BJ (cell line): ENCODE results near the gene NOX5. TPM values are rescaled to one million over a fixed set of nuclear protein-coding genes. Genes with fewer than 3 reads are reported as not detected.

ENCODE experiments used
- CTCF ChIA-PET: fragments of 350-600 bp; formaldehyde crosslinking; extraction: SDS; loops from one replicate; lab custom pipeline; 2021; ENCODE audit warnings: antibody characterized with exemption, inconsistent platforms; lab: Yijun Ruan, JAX
- POLR2A ChIA-PET: fragments of 300-600 bp; sonication (Branson Sonifier 250); formaldehyde crosslinking; extraction: SDS; loops from one replicate; lab custom pipeline; 2021; ENCODE audit warnings: antibody characterized with exemption; lab: Charles Lee
- DNase-seq: peaks from one replicate; pipeline ENCODE4 v3.0.0-alpha.2; 2011; ENCODE audit warnings: low read depth
- H3K27me3 ChIP-seq: 2 replicates; pipeline ENCODE4 v1.6.0; 2011; ENCODE audit warnings: low read length; ENCODE audit not compliant: control insufficient read depth, insufficient read depth
- H3K36me3 ChIP-seq: 2 replicates; pipeline ENCODE4 v1.5.1; 2011; ENCODE audit warnings: low read length; ENCODE audit not compliant: control insufficient read depth, insufficient read depth
- H3K4me3 ChIP-seq: 2 replicates; pipeline ENCODE4 v1.5.1; 2011; ENCODE audit warnings: low read depth, mild to moderate bottlenecking, control low read depth, low read length
- CTCF ChIP-seq: IDR thresholded peaks from 2 replicates; pipeline ENCODE4 v1.5.1; 2011; ENCODE audit warnings: low read depth, mild to moderate bottlenecking, control low read depth, inconsistent platforms, low read length, moderate library complexity; ENCODE audit not compliant: insufficient read depth
- polyA plus RNA-seq: library from polyadenylated mRNA; depleted of rRNA; stranded (reverse); fragments of >200 nt; gene quantifications from 2 replicates; pipeline ENCODE4 v1.2.3, GENCODE V29; 2011

NOX5 gene
- polyA plus RNA-seq, 1 experiment, result 0.86 TPM

DNA sequence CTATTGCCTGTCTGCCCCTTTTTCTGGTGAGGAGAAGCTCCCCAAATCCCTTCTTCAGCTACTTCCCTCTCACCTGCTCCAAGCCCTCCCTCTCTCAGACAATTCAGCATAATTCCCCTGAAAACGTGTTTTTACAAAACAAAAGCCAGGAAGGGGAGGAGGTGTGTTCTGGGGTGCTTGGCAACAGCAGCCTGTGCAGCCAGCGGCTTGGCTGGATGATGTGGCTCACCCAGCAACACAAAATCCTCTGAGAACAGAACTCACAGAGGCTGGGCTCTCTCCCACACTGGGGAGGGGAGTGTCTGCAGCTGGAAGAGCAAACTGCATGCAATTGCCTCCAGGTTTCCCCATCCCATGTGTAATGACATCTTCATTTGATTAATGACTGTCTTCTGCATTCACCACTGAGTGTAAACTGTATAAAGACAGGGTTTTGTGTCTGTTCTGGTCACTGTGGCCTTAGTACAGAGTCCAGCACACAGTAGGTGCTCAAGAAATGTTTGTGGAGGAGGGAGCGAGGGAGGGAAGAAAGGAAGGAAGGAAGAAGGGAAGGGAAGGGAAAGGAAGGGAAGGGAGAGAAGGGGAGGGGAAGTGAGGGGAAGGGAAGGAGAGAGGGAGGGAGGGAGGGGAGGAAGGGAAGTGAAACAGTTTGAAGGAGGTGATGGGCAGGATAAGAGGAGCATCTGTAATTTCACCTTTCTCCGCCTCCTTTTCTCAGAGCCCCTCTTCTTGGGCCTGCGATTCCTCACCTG lies 75.9 kb downstream of the NOX5 start:
- no peaks in the 10 kb centered on the region for H3K36me3 ChIP-seq
- POLR2A ChIA-PET, result no interaction called here
- TF ChIP-seq CTCF, result no peak
- CTCF ChIA-PET, result interaction anchor here (0.6 kb wide), 1 partner anchor 70 kb away, joined by 5 read pairs; no protein-coding TSS in a partner anchor
- no peak for DNase-seq
- no peak overlapping the region for H3K4me3 ChIP-seq
- peaks cover 25% of the 10 kb centered on the region for H3K27me3 ChIP-seq

GRCh38 chr15:69091654-69092053 lies 77.2 kb downstream of the NOX5 start:
- Histone ChIP-seq H3K4me3 (no peak overlapping the region), H3K27me3 (peaks cover 25% of the 10 kb centered on the region), H3K36me3 (no peaks in the 10 kb centered on the region)
- ChIA-PET CTCF (no interaction called here), POLR2A (no interaction called here)
- TF ChIP-seq CTCF, result no peak
- DNase-seq, result no peak

DNA sequence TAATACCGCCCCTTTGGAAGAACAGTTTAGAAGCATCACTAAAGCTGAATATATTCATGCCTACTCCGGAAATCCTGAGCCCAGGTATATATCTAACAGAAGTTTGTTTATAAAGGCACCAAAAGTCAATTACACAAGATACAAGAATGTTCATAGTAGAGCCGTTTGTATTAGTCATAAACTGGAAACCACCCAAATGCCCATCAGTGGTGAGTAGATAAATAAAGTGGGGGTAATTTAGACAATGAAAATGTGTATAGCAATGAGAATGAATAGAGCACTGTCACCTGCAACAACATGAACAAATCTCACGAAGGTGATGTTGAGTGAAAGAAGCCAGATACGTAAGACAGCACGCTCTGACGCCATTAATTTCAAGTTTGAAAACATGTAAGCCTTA lies 77.7 kb downstream of the NOX5 start:
- ChIA-PET POLR2A (no interaction called here), CTCF (no interaction called here)

GRCh38 chr15:69093127-69093526 lies 78.6 kb downstream of the NOX5 start:
- Histone ChIP-seq H3K4me3 (no peak overlapping the region), H3K36me3 (no peaks in the 10 kb centered on the region), H3K27me3 (peaks cover 25% of the 10 kb centered on the region)
- CTCF ChIA-PET, result no interaction called here
- DNase-seq, result no peak
- POLR2A ChIA-PET, result no interaction called here
- no peak for TF ChIP-seq CTCF

More for the DNA sequence above, 77.7 kb downstream of the NOX5 start:
- H3K27me3 ChIP-seq, result peaks cover 24% of the 10 kb centered on the region
- TF ChIP-seq CTCF, result no peak
- no peaks in the 10 kb centered on the region for H3K36me3 ChIP-seq
- H3K4me3 ChIP-seq, result no peak overlapping the region
- DNase-seq, result no peak

GRCh38 chr15:69093614-69094013 lies 79.1 kb downstream of the NOX5 start:
- no peak overlapping the region for H3K4me3 ChIP-seq
- no peaks in the 10 kb centered on the region for H3K36me3 ChIP-seq
- TF ChIP-seq CTCF, result no peak
- no peak for DNase-seq
- ChIA-PET POLR2A (no interaction called here), CTCF (no interaction called here)
- H3K27me3 ChIP-seq, result peaks cover 25% of the 10 kb centered on the region
